Smooth muscle cell (in vitro differentiated cells): ENCODE results near the gene METTL21A. TPM values are rescaled to one million over a fixed set of nuclear protein-coding genes. Genes with fewer than 3 reads are reported as not detected.
A peak's percentile ranks its signal among the peaks of the same experiment; 100 is the strongest.

Experiments
- DNase-seq: peaks from one replicate; lab custom pipeline; 2025; ENCODE audit not compliant: unreplicated experiment; lab: John Stamatoyannopoulos, UW
- H2AFZ ChIP-seq: fragments of 200-600 bp; sonication (generic); 2 replicates; pipeline ENCODE4 v1.6.0; 2016; ENCODE audit warnings: antibody characterized with exemption, low read depth, mild to moderate bottlenecking
- H3F3A ChIP-seq: fragments of 200-600 bp; sonication (generic); 2 replicates; pipeline ENCODE4 v1.6.0; 2017; ENCODE audit warnings: antibody characterized with exemption, low read depth
- H3K27ac ChIP-seq: fragments of 200-600 bp; sonication (generic); 2 replicates; pipeline ENCODE4 v1.5.1; 2016; ENCODE audit warnings: low read depth, mild to moderate bottlenecking
- H3K27me3 ChIP-seq: fragments of 200-600 bp; sonication (generic); 2 replicates; pipeline ENCODE4 v1.6.1; 2016; ENCODE audit warnings: low read depth, mild to moderate bottlenecking
- H3K36me3 ChIP-seq: fragments of 200-600 bp; sonication (generic); 2 replicates; pipeline ENCODE4 v1.5.1; 2016; ENCODE audit warnings: low read depth
- H3K4me1 ChIP-seq: fragments of 200-600 bp; sonication (generic); 2 replicates; pipeline ENCODE4 v1.5.1; 2016; ENCODE audit warnings: low read depth
- H3K4me2 ChIP-seq: fragments of 200-600 bp; sonication (generic); 2 replicates; pipeline ENCODE4 v1.6.0; 2016; ENCODE audit warnings: mild to moderate bottlenecking
- H3K4me3 ChIP-seq: fragments of 200-600 bp; sonication (generic); 2 replicates; pipeline ENCODE4 v1.5.1; 2016; ENCODE audit warnings: mild to moderate bottlenecking
- H3K79me2 ChIP-seq: fragments of 200-600 bp; sonication (generic); 2 replicates; pipeline ENCODE4 v1.6.0; 2016; ENCODE audit warnings: low read depth, mild to moderate bottlenecking
- H3K9ac ChIP-seq: fragments of 200-600 bp; sonication (generic); 2 replicates; pipeline ENCODE4 v1.6.0; 2016; ENCODE audit warnings: low read depth
- H3K9me3 ChIP-seq: fragments of 200-600 bp; sonication (generic); replicated peaks from 2 replicates; pipeline ENCODE4 v1.5.1; 2016; ENCODE audit warnings: low read depth
- H4K20me1 ChIP-seq: fragments of 200-600 bp; sonication (generic); 2 replicates; pipeline ENCODE4 v1.6.0; 2016; ENCODE audit warnings: low read depth
- WGBS: methylation state at CpG from one replicate; pipeline ENCODE4 v1.1.7; 2016; ENCODE audit warnings: low lambda C conversion rate; 5-methylcytosine and 5-hydroxymethylcytosine counted together
- polyA plus RNA-seq: library from polyadenylated mRNA; unstranded; fragments of >200 nt; fragmentation: Nextera tagmentation; extraction: Ambion mirVana; gene quantifications from 2 replicates; pipeline ENCODE4 v1.2.1, GENCODE V29; 2016
- total RNA-seq: library from RNA; depleted of rRNA; stranded (reverse); fragments of >200 nt; gene quantifications from 2 replicates; pipeline ENCODE4 v1.2.3, GENCODE V29; 2014
- TF ChIP-seq, protein P1 (sequence below): fragments of 200-600 bp; sonication (generic); IDR thresholded peaks from 2 replicates; pipeline ENCODE4 v1.5.1; 2017; ENCODE audit warnings: borderline replicate concordance, mild to moderate bottlenecking, antibody characterized with exemption; ENCODE audit not compliant: insufficient read depth, poor library complexity, severe bottlenecking

The METTL21A gene
- total RNA-seq, result 19.6 and 19.7 TPM in 2 replicates
- polyA plus RNA-seq, result 13.0 and 21.0 TPM in 2 replicates

DNA sequence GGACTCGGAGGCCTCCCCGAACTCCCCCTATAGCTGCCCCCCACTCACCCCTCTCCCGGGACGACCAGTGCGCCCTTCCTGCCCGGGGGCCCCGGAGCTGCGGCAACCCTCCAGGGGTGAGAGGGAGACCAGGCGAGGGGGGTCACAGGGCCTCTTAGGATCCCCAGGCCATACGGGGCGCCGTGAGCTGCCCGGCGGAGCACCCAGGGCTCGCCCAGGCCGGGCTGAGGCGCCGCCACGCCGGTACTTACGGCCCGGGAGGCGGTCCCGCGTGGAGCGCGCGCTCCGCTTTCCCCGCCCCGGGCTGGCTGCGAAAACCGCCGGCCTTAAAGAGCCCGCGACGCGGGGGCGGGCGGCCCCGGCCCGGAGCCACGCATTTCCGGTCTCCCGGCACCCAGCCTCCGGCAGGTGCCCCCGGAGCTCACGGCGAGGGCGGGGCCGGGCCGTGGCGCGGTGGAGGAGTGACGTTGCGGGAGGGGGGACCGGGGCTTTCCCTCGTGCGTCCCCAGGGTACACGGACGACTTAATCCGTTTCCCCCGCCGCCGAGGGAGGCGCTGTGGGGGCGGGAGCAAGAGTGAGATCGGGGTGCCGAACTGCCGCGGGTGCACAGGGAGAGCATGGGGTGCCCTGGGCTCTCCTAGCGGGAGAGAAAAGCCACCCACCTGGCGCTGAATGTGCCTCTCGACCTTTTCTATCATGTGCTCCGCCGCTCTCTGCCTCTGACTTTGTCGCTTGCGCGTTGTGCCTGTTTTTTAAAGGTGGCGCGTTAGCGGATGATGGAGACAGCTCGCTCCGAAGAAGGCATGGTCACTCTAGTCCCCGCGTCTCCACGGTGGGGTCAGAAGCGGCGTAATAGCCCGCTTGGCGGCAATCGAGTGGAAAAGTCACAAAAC lies at the start of gene METTL21A:
Gene METTL21A, minus strand, starts transcription at position 381 of the 894 bp plus-strand sequence. CDS start 1,019 bp downstream, outside the sequence.
- Histone ChIP-seq H3K27ac (peak within 1 kb of the TSS; percentile 85), H2AFZ (peak within 1 kb of the TSS; percentile 92), H3K4me1 (peaks cover 12% of the 10 kb centered on the region), H3K9me3 (no peaks in the 10 kb centered on the region), H3K27me3 (no peaks in the 10 kb centered on the region), H4K20me1 (no peaks in the 10 kb centered on the region), H3K4me2 (peak within 1 kb of the TSS; percentile 98), H3K9ac (peak within 1 kb of the TSS; percentile 86), H3F3A (peaks cover 10% of the 10 kb centered on the region), H3K79me2 (peaks cover 6% of the 10 kb centered on the region), H3K36me3 (no peaks in the 10 kb centered on the region), H3K4me3 (peak within 1 kb of the TSS; percentile 100)
- DNase-seq, result peak; percentile 59
- 1% methylated on average over 80 of the region's 92 CpGs for WGBS
- TF ChIP-seq, protein P1, sequence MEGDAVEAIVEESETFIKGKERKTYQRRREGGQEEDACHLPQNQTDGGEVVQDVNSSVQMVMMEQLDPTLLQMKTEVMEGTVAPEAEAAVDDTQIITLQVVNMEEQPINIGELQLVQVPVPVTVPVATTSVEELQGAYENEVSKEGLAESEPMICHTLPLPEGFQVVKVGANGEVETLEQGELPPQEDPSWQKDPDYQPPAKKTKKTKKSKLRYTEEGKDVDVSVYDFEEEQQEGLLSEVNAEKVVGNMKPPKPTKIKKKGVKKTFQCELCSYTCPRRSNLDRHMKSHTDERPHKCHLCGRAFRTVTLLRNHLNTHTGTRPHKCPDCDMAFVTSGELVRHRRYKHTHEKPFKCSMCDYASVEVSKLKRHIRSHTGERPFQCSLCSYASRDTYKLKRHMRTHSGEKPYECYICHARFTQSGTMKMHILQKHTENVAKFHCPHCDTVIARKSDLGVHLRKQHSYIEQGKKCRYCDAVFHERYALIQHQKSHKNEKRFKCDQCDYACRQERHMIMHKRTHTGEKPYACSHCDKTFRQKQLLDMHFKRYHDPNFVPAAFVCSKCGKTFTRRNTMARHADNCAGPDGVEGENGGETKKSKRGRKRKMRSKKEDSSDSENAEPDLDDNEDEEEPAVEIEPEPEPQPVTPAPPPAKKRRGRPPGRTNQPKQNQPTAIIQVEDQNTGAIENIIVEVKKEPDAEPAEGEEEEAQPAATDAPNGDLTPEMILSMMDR, result peak; percentile 31

DNA sequence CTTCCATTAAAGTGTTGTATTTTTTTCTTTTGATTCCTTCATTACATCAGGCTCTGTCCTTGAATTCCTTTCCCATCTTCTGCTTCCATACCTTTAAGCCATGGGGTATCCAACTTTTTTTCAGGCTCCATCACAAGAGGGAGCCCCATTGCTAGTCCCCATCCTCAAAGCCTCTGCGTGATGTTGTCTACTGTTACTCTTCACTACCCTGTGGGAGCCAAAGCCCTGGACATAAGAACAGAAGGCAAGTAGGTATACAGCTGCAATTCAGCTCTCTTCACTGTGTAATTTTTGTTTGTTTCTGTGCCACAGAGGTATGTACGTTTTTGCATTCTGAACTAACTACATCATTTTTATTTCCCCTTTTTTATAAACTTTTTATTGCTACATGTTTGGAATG lies 49.6 kb upstream of the METTL21A start:
- Histone ChIP-seq H3K27me3 (no peaks in the 10 kb centered on the region), H3K9me3 (no peaks in the 10 kb centered on the region), H3K4me3 (no peak overlapping the region), H3K9ac (no peak overlapping the region), H2AFZ (no peak overlapping the region), H3K4me1 (peaks cover 10% of the 10 kb centered on the region), H3K79me2 (no peaks in the 10 kb centered on the region), H3F3A (peaks cover 3% of the 10 kb centered on the region), H3K27ac (no peak overlapping the region), H3K4me2 (no peak overlapping the region), H4K20me1 (no peaks in the 10 kb centered on the region), H3K36me3 (no peaks in the 10 kb centered on the region)
- TF ChIP-seq, protein P1, result no peak
- WGBS, result 71% methylated on average over 2 of the region's 2 CpGs
- DNase-seq, result no peak

DNA sequence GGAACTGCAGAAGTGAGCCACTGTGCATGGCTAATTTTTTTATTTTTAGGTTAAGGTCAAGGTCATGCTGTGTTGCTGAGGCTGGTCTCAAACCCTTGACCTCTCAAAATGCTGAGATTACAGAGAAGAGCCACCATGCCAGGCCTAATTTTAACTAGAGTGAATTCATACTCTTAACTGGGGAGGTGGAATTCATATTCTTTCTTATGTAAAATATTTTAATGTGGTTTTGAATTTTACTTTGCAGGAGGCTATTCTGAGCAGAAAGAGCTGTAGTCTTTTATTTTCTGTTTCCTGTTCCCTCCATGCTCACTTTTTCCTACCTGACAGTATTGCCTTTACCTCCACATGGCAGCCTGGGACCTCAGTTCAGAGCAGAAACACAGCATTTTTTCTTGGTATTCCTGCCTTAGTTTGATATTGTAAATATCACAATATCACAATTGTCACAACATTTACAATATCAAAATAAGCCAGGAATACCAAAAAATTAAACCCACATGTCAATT lies 49.1 kb upstream of the METTL21A start:
- Histone ChIP-seq H4K20me1 (no peaks in the 10 kb centered on the region), H3K4me2 (no peak overlapping the region), H3F3A (peaks cover 3% of the 10 kb centered on the region), H3K79me2 (no peaks in the 10 kb centered on the region), H3K9ac (no peak overlapping the region), H2AFZ (no peak overlapping the region), H3K4me1 (peaks cover 10% of the 10 kb centered on the region), H3K27ac (no peak overlapping the region), H3K9me3 (no peaks in the 10 kb centered on the region), H3K36me3 (no peaks in the 10 kb centered on the region), H3K27me3 (no peaks in the 10 kb centered on the region), H3K4me3 (no peak overlapping the region)
- no peak for DNase-seq
- TF ChIP-seq, protein P1, result no peak

DNA sequence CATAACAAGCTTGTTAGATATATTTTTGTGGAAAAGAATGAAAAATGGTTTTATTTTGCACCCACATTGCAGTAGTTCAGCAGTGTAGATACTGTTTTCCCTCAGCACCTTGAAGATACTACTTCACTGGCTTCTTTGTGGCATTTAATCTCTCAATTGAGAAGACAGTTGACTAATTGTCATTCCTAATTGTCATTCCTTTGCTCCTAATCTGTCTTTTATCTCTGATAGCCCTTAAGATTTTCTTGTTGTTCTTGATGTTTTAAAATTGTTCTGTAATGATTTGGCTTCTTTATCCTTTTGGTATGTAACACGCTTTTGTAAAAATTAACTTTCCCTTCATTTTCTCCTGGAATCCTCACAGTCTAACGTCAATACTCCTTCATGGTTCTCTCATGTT lies 48.2 kb upstream of the METTL21A start:
- WGBS, result 36% methylated on average over 2 of the region's 2 CpGs
- H3K9ac ChIP-seq, result no peak overlapping the region
- no peaks in the 10 kb centered on the region for H3K9me3 ChIP-seq
- H3K4me1 ChIP-seq, result peaks cover 10% of the 10 kb centered on the region
- no peak overlapping the region for H2AFZ ChIP-seq
- no peak for DNase-seq
- H3K27ac ChIP-seq, result no peak overlapping the region
- no peaks in the 10 kb centered on the region for H3K36me3 ChIP-seq
- TF ChIP-seq, protein P1, result no peak
- H3K79me2 ChIP-seq, result no peaks in the 10 kb centered on the region
- H3K4me2 ChIP-seq, result no peak overlapping the region
- H3K4me3 ChIP-seq, result no peak overlapping the region
- H3K27me3 ChIP-seq, result no peaks in the 10 kb centered on the region
- H4K20me1 ChIP-seq, result no peaks in the 10 kb centered on the region
- H3F3A ChIP-seq, result peaks cover 3% of the 10 kb centered on the region
